ENCODE data around the gene CACNA1I. TPM values are rescaled to one million over a fixed set of nuclear protein-coding genes. Genes with fewer than 3 reads are reported as not detected.

CACNA1I gene
- total and polyA plus RNA-seq, 2 of the 8 experiments (the other 6 are each of a cell fraction or from before 2014, with no cell fraction given): 0.77 to 1.2 TPM

- no peaks in the 10 kb centered on the region for H3K79me2 ChIP-seq (ENCODE audit: control insufficient read depth in 1 of 2, insufficient read depth in 2 of 2, low read length in 2 of 2)
- H3K79me1 ChIP-seq (ENCODE audit: low read depth, low read length): no peaks in the 10 kb centered on the region
- no peaks in the 10 kb centered on the region for H3K36me3 ChIP-seq (ENCODE audit: control insufficient read depth in 2 of 4, insufficient read depth in 4 of 4, low read length in 3 of 4)
- no peaks in the 10 kb centered on the region for H3K27me3 ChIP-seq (replicated peaks in 1 of 4; ENCODE audit: control insufficient read depth in 3 of 4, extremely low read depth in 1 of 4, insufficient read depth in 3 of 4, low read length in 3 of 4)
- no peaks in the 10 kb centered on the region for H3K23me2 ChIP-seq (ENCODE audit: low read depth, low read length)
- no peak overlapping the region for H4K8ac ChIP-seq (ENCODE audit: extremely low read depth, insufficient read depth, low read length)
- H3K4me1 ChIP-seq (replicated peaks in 1 of 4; ENCODE audit: control insufficient read depth in 3 of 4, insufficient read depth in 4 of 4, low read length in 3 of 4): no peaks in the 10 kb centered on the region
- no peak overlapping the region for H2BK20ac ChIP-seq (ENCODE audit: low read length)
- no peak overlapping the region for H3K14ac ChIP-seq (ENCODE audit: insufficient read length)
- H3K18ac ChIP-seq (ENCODE audit: extremely low read depth, low read length): no peak overlapping the region
- no peak overlapping the region for H2BK12ac ChIP-seq (ENCODE audit: low read depth, low read length)
- H3K9ac ChIP-seq (replicated peaks in 1 of 4; ENCODE audit: extremely low read depth in 1 of 4, low read depth in 3 of 4, low read length in 3 of 4): no peak overlapping the region
- H3K23ac ChIP-seq (ENCODE audit: insufficient read length): no peak overlapping the region
- no peak overlapping the region for H3K4me3 ChIP-seq (ENCODE audit: extremely low read depth in 1 of 4, insufficient read depth in 2 of 4, low read depth in 3 of 4, low read length in 4 of 4)
- no peak overlapping the region for H3K4ac ChIP-seq (replicated peaks; ENCODE audit: insufficient read length, low read depth, low read length)
- H2BK15ac ChIP-seq (ENCODE audit: low read length): no peak overlapping the region
- no peak overlapping the region for H2AFZ ChIP-seq (ENCODE audit: low read length)
- WGBS, 2 experiments (ENCODE audit: extremely low coverage in 1 of 2, insufficient coverage in 1 of 2, insufficient read length in 1 of 2, insufficient replicate concordance in 2 of 2, low coverage in 1 of 2, low lambda C conversion rate in 2 of 2, missing lambda C conversion rate in 1 of 2): 90% methylated on average over 4 of the region's 5 CpGs; no CpG with 5 or more reads in 1 of the 2 experiments
- no peak overlapping the region for H3K56ac ChIP-seq (replicated peaks; ENCODE audit: insufficient read length, low read depth, low read length)
- no peak overlapping the region for H2BK120ac ChIP-seq (replicated peaks; ENCODE audit: low read depth, low read length)
- DNase-seq (ENCODE audit: low read depth in 1 of 2, low spot score in 2 of 2) (no peak), FAIRE-seq (no peak)
- CTCF ChIA-PET (ENCODE audit: partially characterized antibody): no interaction called here
- H3K4me2 ChIP-seq (ENCODE audit: insufficient read depth in 1 of 2, low read depth in 2 of 2, low read length in 2 of 2): no peak overlapping the region
- H3K27ac ChIP-seq (ENCODE audit: low read depth, low read length): no peak overlapping the region
- POLR2A ChIA-PET (ENCODE audit: partially characterized antibody): no interaction called here
- H2BK5ac ChIP-seq (ENCODE audit: low read depth, low read length): no peak overlapping the region
- no peak overlapping the region for H4K5ac ChIP-seq (ENCODE audit: insufficient read length, low read depth, low read length)
- H2AK5ac ChIP-seq (ENCODE audit: low read depth, low read length): no peak overlapping the region
- no peak overlapping the region for H4K91ac ChIP-seq (replicated peaks; ENCODE audit: insufficient read length, low read length)
- H4K20me1 ChIP-seq (replicated peaks in 1 of 2; ENCODE audit: control insufficient read depth in 1 of 2, insufficient read depth in 2 of 2, low read length in 2 of 2): no peaks in the 10 kb centered on the region
- TF ChIP-seq, protein P1, sequence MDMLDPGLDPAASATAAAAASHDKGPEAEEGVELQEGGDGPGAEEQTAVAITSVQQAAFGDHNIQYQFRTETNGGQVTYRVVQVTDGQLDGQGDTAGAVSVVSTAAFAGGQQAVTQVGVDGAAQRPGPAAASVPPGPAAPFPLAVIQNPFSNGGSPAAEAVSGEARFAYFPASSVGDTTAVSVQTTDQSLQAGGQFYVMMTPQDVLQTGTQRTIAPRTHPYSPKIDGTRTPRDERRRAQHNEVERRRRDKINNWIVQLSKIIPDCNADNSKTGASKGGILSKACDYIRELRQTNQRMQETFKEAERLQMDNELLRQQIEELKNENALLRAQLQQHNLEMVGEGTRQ (IDR thresholded peaks at IDR 0.05; ENCODE audit: low read length): no peak
- no peaks in the 10 kb centered on the region for H3K9me3 ChIP-seq (ENCODE audit: insufficient read depth in 2 of 2, low read depth in 1 of 2, low read length in 1 of 2)
These were observed 78.0 kb downstream of the CACNA1I start for GRCh38 chr22:39648630-39648950.
